ENCODE data around the gene EFCAB6.

GRCh38 chr22:43731988-43732387, 80.1 kb downstream of the EFCAB6 start:
- TF ChIP-seq, protein P1, sequence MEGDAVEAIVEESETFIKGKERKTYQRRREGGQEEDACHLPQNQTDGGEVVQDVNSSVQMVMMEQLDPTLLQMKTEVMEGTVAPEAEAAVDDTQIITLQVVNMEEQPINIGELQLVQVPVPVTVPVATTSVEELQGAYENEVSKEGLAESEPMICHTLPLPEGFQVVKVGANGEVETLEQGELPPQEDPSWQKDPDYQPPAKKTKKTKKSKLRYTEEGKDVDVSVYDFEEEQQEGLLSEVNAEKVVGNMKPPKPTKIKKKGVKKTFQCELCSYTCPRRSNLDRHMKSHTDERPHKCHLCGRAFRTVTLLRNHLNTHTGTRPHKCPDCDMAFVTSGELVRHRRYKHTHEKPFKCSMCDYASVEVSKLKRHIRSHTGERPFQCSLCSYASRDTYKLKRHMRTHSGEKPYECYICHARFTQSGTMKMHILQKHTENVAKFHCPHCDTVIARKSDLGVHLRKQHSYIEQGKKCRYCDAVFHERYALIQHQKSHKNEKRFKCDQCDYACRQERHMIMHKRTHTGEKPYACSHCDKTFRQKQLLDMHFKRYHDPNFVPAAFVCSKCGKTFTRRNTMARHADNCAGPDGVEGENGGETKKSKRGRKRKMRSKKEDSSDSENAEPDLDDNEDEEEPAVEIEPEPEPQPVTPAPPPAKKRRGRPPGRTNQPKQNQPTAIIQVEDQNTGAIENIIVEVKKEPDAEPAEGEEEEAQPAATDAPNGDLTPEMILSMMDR (IDR thresholded peaks at IDR 0.05; ENCODE audit: borderline replicate concordance, extremely low read depth, low read length, poor library complexity, severe bottlenecking), result no peak
- no peak for TF ChIP-seq EZH2 (IDR thresholded peaks at IDR 0.05; ENCODE audit: borderline replicate concordance, low read depth, low read length, severe bottlenecking)
